ENCODE measurements around the gene MOK. TPM values are rescaled to one million over a fixed set of nuclear protein-coding genes. Genes with fewer than 3 reads are reported as not detected.

The MOK gene
- total RNA-seq, 3 donors from 2014 or later (not counting 1 experiment from before 2014, with no cell fraction given), result 3.9 to 6.5 (median 4.7) TPM

DNA sequence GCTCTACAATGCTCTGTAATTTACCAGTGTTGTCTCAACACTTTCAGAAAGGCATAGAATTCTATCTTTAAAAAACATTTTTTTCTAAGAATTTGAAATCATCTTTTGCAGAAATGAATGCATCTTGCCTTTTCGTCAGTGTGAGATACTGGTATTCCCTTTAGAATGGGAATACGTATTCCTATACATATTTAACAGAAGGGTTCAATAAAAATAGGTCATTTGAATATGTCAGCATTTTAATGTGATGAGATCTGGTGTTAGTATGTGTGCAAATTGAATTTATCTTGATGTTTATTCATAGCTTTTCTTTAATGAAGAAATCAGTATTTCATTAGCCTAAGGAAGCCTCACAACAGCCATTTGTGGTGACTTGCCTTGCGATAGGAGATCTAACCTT lies 121.1 kb downstream of the MOK start:
- no peaks in the 10 kb centered on the region for H3K4me1 ChIP-seq (ENCODE audit: control insufficient read depth, insufficient read depth, low read length)
- peaks cover under 1% of the 10 kb centered on the region for H3K36me3 ChIP-seq (ENCODE audit: control insufficient read depth, insufficient read depth, low read length)
- no peak overlapping the region for H3K4me3 ChIP-seq (ENCODE audit: low read length)
- no peak for TF ChIP-seq CTCF (IDR thresholded peaks at IDR 0.05)
- no peak for DNase-seq
- intact Hi-C loops (cut with micrococcal nuclease), result no loop called here
- H3K4me3 Mint-ChIP-seq, result no peak overlapping the region
- H3K36me3 Mint-ChIP-seq, result no peaks in the 10 kb centered on the region
- H3K9me3 ChIP-seq (ENCODE audit: control insufficient read depth, insufficient read depth, low read length), result no peaks in the 10 kb centered on the region
- WGBS (ENCODE audit: insufficient coverage), result 100% methylated on average over 1 of the region's 3 CpGs
- no peaks in the 10 kb centered on the region for H3K27me3 Mint-ChIP-seq (ENCODE audit: low read depth in 2 of 2)
- no peak for ATAC-seq
- no peak overlapping the region for H3K27ac ChIP-seq (ENCODE audit: low read length)
- H3K4me1 Mint-ChIP-seq, result peaks cover 60% of the 10 kb centered on the region in 2 donors
- no peaks in the 10 kb centered on the region for H3K27me3 ChIP-seq (ENCODE audit: control insufficient read depth, insufficient read depth, low read length)
- H3K27ac Mint-ChIP-seq, result no peak overlapping the region
- no peaks in the 10 kb centered on the region for H3K9me3 Mint-ChIP-seq

DNA sequence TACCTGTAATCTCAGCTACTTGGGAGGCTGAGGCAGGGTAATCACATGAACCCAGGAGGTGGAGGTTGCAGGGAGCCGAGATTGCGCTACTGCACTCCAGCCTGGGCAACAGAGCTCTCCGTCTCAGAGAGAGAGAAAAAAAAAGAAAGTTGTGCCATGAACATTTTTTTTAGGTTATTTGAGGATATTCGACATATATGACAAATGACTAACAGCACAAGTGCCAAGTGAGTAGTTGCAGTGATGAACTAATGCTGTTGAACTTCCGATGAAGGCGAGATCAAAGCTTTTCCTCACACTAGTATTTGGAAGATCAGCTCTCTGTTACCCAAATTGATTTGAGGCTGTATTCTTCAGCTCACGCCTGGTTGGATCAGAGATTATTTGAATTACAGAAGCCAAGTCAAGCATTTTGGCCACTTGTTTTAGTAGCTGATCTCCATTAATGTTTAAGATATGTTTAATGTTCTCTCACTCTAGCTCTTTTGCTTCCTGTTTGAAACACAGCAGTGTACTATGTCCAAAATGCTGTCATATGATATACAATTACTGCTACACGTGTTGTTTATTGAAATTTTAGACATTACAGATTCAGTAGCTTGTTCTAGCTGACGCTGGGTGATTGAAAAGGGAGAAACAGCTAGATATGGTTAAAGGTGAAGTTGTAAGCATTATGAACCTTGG lies 121.9 kb downstream of the MOK start:
- ATAC-seq (no peak), DNase-seq (no peak)
- Histone ChIP-seq H3K27ac (ENCODE audit: low read length) (no peak overlapping the region), H3K4me1 (ENCODE audit: control insufficient read depth, insufficient read depth, low read length) (no peaks in the 10 kb centered on the region), H3K4me3 (ENCODE audit: low read length) (no peak overlapping the region), H3K36me3 (ENCODE audit: control insufficient read depth, insufficient read depth, low read length) (peaks cover 2% of the 10 kb centered on the region), H3K27me3 (ENCODE audit: control insufficient read depth, insufficient read depth, low read length) (no peaks in the 10 kb centered on the region), H3K9me3 (ENCODE audit: control insufficient read depth, insufficient read depth, low read length) (no peaks in the 10 kb centered on the region)
- Mint-ChIP-seq H3K36me3 (no peaks in the 10 kb centered on the region), H3K27ac (peak overlapping the region in 1 of 2 donors; percentile 2), H3K4me1 (peaks cover 65 to 66% of the 10 kb centered on the region in 2 donors), H3K4me3 (no peak overlapping the region), H3K27me3 (ENCODE audit: low read depth in 2 of 2) (no peaks in the 10 kb centered on the region), H3K9me3 (no peaks in the 10 kb centered on the region)
- TF ChIP-seq CTCF (IDR thresholded peaks at IDR 0.05), result no peak
- WGBS (ENCODE audit: insufficient coverage), result 95% methylated on average over 9 of the region's 9 CpGs
- intact Hi-C loops (cut with micrococcal nuclease), result no loop called here

- H3K4me1 Mint-ChIP-seq, result peaks cover 67 to 69% of the 10 kb centered on the region in 2 donors
- DNase-seq (no peak), ATAC-seq (peak in 2 of 3 donors; percentile 35 to 54)
Observed at GRCh38 chr14:102182190-102182589, 122.8 kb downstream of the MOK start.

More at GRCh38 chr14:102182190-102182589, 122.8 kb downstream of the MOK start:
- Histone ChIP-seq H3K36me3 (ENCODE audit: control insufficient read depth, insufficient read depth, low read length) (peaks cover 2% of the 10 kb centered on the region), H3K27me3 (ENCODE audit: control insufficient read depth, insufficient read depth, low read length) (no peaks in the 10 kb centered on the region), H3K4me3 (ENCODE audit: low read length) (no peak overlapping the region), H3K27ac (ENCODE audit: low read length) (no peak overlapping the region), H3K9me3 (ENCODE audit: control insufficient read depth, insufficient read depth, low read length) (no peaks in the 10 kb centered on the region), H3K4me1 (ENCODE audit: control insufficient read depth, insufficient read depth, low read length) (no peaks in the 10 kb centered on the region)
- no peak for TF ChIP-seq CTCF (IDR thresholded peaks at IDR 0.05)
- intact Hi-C loops (cut with micrococcal nuclease), result no loop called here
- H3K36me3 Mint-ChIP-seq, result no peaks in the 10 kb centered on the region
- H3K9me3 Mint-ChIP-seq, result no peaks in the 10 kb centered on the region
- H3K27ac Mint-ChIP-seq, result no peak overlapping the region
- H3K4me3 Mint-ChIP-seq, result no peak overlapping the region
- H3K27me3 Mint-ChIP-seq (ENCODE audit: low read depth in 2 of 2), result no peaks in the 10 kb centered on the region

All from natural killer cell (primary cell).